Stimulated activated CD4-positive, alpha-beta T cell treated with anti-CD3 and anti-CD28 coated beads, Interleukin-12 subunit alpha, Interleukin-12 subunit beta, amount 100 ng/mL, for 24 hours (primary cell): ENCODE data around the gene BSG.
"Not testable (repeated sequence)": the region's sequence is repeated elsewhere in the genome, so short reads cannot be mapped to it uniquely, and the experiment has no call there.

Experiments
- DNase-seq, 2 experiments: peaks; one replicate each; pipeline ENCODE4 v3.0.0-alpha.2; 2020; ENCODE audit warnings: low read depth in 2 of 2

BSG gene

GRCh38 chr19:588093-588740 lies 15.8 kb downstream of the BSG start:
- peak; percentile 43 to 68 for DNase-seq

GRCh38 chr19:588741-589692 lies 16.6 kb downstream of the BSG start:
- no peak for DNase-seq

- DNase-seq: no peak
Observed at GRCh38 chr19:589693-590395, 17.4 kb downstream of the BSG start, which contains the start of gene HCN2. Gene HCN2 (plus strand): TSS chr19:589881. CDS start chr19:589946, 65 bp downstream.

- no peak for DNase-seq
Observed at GRCh38 chr19:590396-590745, 18.0 kb downstream of the BSG start.

- DNase-seq: no peak
Observed at GRCh38 chr19:590750-591098, 18.3 kb downstream of the BSG start.

- no peak for DNase-seq
Observed at GRCh38 chr19:591099-591958, 18.9 kb downstream of the BSG start.

GRCh38 chr19:592101-592500 lies 19.7 kb downstream of the BSG start:
- no peak for DNase-seq

GRCh38 chr19:593055-593454 lies 20.7 kb downstream of the BSG start:
- DNase-seq: no peak

GRCh38 chr19:593505-593904 lies 21.1 kb downstream of the BSG start:
- DNase-seq: no peak

- DNase-seq: no peak
Observed at GRCh38 chr19:594265-594870, 22.0 kb downstream of the BSG start.

- DNase-seq: no peak
Observed at GRCh38 chr19:595326-596262, 23.2 kb downstream of the BSG start.

- DNase-seq: no peak
Observed at GRCh38 chr19:596263-596655, 23.9 kb downstream of the BSG start.

GRCh38 chr19:597406-598315 lies 25.3 kb downstream of the BSG start:
- DNase-seq: no peak

GRCh38 chr19:601310-601709 lies 28.9 kb downstream of the BSG start:
- no peak for DNase-seq

GRCh38 chr19:601790-602189 lies 29.4 kb downstream of the BSG start:
- DNase-seq: no peak

- no peak for DNase-seq
Observed at GRCh38 chr19:602391-603301, 30.2 kb downstream of the BSG start.

- not testable (repeated sequence) for DNase-seq
Observed at GRCh38 chr19:603302-603639, 30.9 kb downstream of the BSG start.

GRCh38 chr19:603779-604178 lies 31.4 kb downstream of the BSG start:
- DNase-seq: not testable (repeated sequence)
